PFSK-1 (cell line): Measurements from ENCODE around the gene PDCD10.

ENCODE experiments used
- FOXP2 ChIP-seq: optimal IDR thresholded peaks from 2 replicates; pipeline ENCODE3; 2011; ENCODE audit warnings: borderline replicate concordance, control low read depth, inconsistent platforms; ENCODE audit not compliant: insufficient read depth; ENCODE audit errors: extremely low read length, extremely low read depth
- POLR2AphosphoS5 ChIP-seq: IDR thresholded peaks from 2 replicates; pipeline ENCODE4 v1.6.1; 2012; ENCODE audit warnings: low read depth, mild to moderate bottlenecking, control low read depth, low read length, moderate library complexity
- REST ChIP-seq, 2 experiments: IDR thresholded peaks; 2 replicates each; pipeline versions ENCODE4 v1.6.1 to v1.8.0; 2011 to 2012; ENCODE audit warnings: low read depth in 2 of 2, low read length in 2 of 2, control low read depth in 1 of 2, inconsistent platforms in 1 of 2, mild to moderate bottlenecking in 1 of 2, moderate library complexity in 1 of 2; ENCODE audit not compliant: insufficient read depth in 1 of 2
- SIN3A ChIP-seq: IDR thresholded peaks from 2 replicates; pipeline ENCODE4 v1.6.1; 2012; ENCODE audit warnings: mild to moderate bottlenecking, low read length, moderate library complexity, borderline replicate concordance; ENCODE audit not compliant: insufficient read depth
- TAF1 ChIP-seq: IDR thresholded peaks from 2 replicates; pipeline ENCODE4 v1.6.1; 2012; ENCODE audit warnings: low read length, control low read depth, borderline replicate concordance; ENCODE audit not compliant: insufficient read depth

PDCD10 gene

GRCh38 chr3:167736264-167736787 is 1.6 kb upstream of the PDCD10 start:
- TF ChIP-seq POLR2AphosphoS5 (no peak), FOXP2 (no peak), SIN3A (no peak), TAF1 (no peak), REST (IDR thresholded peaks at IDR 0.05; ENCODE audit: insufficient read depth in 1 of 2, low read depth in 2 of 2, low read length in 2 of 2) (no peak)

GRCh38 chr3:167735233-167736138 is 794 bp upstream of the PDCD10 start, which contains the start of gene SERPINI1:
SERPINI1 (plus strand) TSS chr3:167735721; CDS start chr3:167789129, 53,408 bp downstream.
- no peak for TF ChIP-seq FOXP2
- no peak for TF ChIP-seq SIN3A
- TF ChIP-seq TAF1, result peak; percentile 91; the same call in 1 of the 2 replicates
- no peak for TF ChIP-seq REST (IDR thresholded peaks at IDR 0.05; ENCODE audit: insufficient read depth in 1 of 2, low read depth in 2 of 2, low read length in 2 of 2)
- TF ChIP-seq POLR2AphosphoS5, result peak; percentile 70

- TF ChIP-seq FOXP2, result no peak
- no peak for TF ChIP-seq SIN3A
- TF ChIP-seq TAF1, result no peak
- no peak for TF ChIP-seq POLR2AphosphoS5
- TF ChIP-seq REST (IDR thresholded peaks at IDR 0.05; ENCODE audit: insufficient read depth in 1 of 2, low read depth in 2 of 2, low read length in 2 of 2), result no peak
Observed at GRCh38 chr3:167733961-167734497, 663 bp downstream of the PDCD10 start.

GRCh38 chr3:167732313-167733065 is 2.2 kb downstream of the PDCD10 start:
- TF ChIP-seq REST (IDR thresholded peaks at IDR 0.05; ENCODE audit: insufficient read depth in 1 of 2, low read depth in 2 of 2, low read length in 2 of 2) (no peak), TAF1 (no peak)
